Fibroblast of mammary gland (primary cell): ENCODE results near the gene TXNDC16.

Experiments used
- DNase-seq: peaks from one replicate; pipeline ENCODE4 v3.0.0-alpha.2; 2010; ENCODE audit warnings: low read depth
- H3K4me3 ChIP-seq: 2 replicates; pipeline ENCODE4 v1.5.1; 2011; ENCODE audit warnings: low read depth, mild to moderate bottlenecking, low read length, moderate library complexity; ENCODE audit not compliant: control insufficient read depth
- CTCF ChIP-seq: conservative IDR thresholded peaks from 2 replicates; pipeline ENCODE4 v1.5.1; 2011; ENCODE audit warnings: low read depth, low read length, inconsistent platforms; ENCODE audit not compliant: control insufficient read depth, insufficient read depth

Gene TXNDC16

GRCh38 chr14:52422650-52423356 is 129.5 kb downstream of the TXNDC16 start:
- H3K4me3 ChIP-seq, result no peak overlapping the region
- peak; percentile 34 for DNase-seq
- no peak for TF ChIP-seq CTCF

- no peak for DNase-seq
- no peak for TF ChIP-seq CTCF
- no peak overlapping the region for H3K4me3 ChIP-seq
Observed at GRCh38 chr14:52417139-52417538, 135.2 kb downstream of the TXNDC16 start.

- TF ChIP-seq CTCF, result no peak
- peak; percentile 91 for DNase-seq
- no peak overlapping the region for H3K4me3 ChIP-seq
Observed at GRCh38 chr14:52413729-52414408, 138.4 kb downstream of the TXNDC16 start.

- TF ChIP-seq CTCF, result no peak
- DNase-seq, result peak; percentile 27
- no peak overlapping the region for H3K4me3 ChIP-seq
Observed at GRCh38 chr14:52412426-52412825, 139.9 kb downstream of the TXNDC16 start.

GRCh38 chr14:52405314-52405713 is 147.0 kb downstream of the TXNDC16 start:
- DNase-seq, result no peak
- H3K4me3 ChIP-seq, result no peak overlapping the region
- no peak for TF ChIP-seq CTCF

GRCh38 chr14:52402812-52403526 is 149.3 kb downstream of the TXNDC16 start:
- peak; percentile 83 for DNase-seq
- TF ChIP-seq CTCF, result no peak
- H3K4me3 ChIP-seq, result no peak overlapping the region
